Measurements from ENCODE around the gene HNF4A.

Gene HNF4A

DNA sequence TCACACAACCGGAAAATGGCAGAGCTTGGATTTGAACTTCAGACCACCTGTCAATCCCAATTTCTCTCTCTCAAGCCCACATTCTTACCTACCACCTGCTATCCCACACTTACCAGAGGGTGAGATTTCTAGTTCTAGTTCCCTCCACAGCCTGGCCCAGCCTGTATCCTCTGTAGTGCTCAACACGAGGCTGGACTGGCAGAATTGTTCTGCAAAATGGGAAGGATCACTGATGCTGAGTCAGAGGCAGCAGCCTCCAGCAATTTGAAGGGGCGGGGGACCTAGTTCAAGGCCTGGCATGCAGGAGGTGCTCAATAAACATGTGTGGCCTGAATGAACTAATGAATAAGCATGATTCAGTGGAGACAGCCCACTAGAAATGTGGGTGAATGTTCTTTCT, 66.6 kb downstream of the HNF4A start:
- TF ChIP-seq, protein P1, sequence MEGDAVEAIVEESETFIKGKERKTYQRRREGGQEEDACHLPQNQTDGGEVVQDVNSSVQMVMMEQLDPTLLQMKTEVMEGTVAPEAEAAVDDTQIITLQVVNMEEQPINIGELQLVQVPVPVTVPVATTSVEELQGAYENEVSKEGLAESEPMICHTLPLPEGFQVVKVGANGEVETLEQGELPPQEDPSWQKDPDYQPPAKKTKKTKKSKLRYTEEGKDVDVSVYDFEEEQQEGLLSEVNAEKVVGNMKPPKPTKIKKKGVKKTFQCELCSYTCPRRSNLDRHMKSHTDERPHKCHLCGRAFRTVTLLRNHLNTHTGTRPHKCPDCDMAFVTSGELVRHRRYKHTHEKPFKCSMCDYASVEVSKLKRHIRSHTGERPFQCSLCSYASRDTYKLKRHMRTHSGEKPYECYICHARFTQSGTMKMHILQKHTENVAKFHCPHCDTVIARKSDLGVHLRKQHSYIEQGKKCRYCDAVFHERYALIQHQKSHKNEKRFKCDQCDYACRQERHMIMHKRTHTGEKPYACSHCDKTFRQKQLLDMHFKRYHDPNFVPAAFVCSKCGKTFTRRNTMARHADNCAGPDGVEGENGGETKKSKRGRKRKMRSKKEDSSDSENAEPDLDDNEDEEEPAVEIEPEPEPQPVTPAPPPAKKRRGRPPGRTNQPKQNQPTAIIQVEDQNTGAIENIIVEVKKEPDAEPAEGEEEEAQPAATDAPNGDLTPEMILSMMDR (IDR thresholded peaks at IDR 0.05; ENCODE audit: extremely low read depth, missing control alignments), result no peak
- DNase-seq (ENCODE audit: low spot score), result no peak

DNA sequence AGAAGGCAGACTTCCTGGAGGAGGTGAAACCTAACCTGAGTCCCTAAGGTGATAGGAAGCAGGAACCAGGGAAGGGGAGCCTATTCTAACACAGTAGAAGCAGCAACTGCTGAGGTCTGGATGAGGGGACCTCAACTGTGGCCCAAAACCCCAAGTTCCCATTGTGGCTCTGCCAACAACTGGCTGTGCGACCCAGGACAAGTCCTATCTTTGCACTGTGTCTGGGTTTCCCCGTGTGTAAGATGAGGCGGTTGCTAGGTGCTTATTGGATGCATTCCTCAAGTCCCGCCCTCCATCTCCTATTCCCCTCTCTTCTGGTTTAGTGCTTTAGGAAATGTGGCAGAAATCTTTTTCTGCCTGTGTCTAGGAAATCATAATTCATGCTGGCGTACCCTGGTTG, 68.0 kb downstream of the HNF4A start:
- TF ChIP-seq, protein P1 (IDR thresholded peaks at IDR 0.05; ENCODE audit: extremely low read depth, missing control alignments), result no peak
- no peak for DNase-seq (ENCODE audit: low spot score)

DNA sequence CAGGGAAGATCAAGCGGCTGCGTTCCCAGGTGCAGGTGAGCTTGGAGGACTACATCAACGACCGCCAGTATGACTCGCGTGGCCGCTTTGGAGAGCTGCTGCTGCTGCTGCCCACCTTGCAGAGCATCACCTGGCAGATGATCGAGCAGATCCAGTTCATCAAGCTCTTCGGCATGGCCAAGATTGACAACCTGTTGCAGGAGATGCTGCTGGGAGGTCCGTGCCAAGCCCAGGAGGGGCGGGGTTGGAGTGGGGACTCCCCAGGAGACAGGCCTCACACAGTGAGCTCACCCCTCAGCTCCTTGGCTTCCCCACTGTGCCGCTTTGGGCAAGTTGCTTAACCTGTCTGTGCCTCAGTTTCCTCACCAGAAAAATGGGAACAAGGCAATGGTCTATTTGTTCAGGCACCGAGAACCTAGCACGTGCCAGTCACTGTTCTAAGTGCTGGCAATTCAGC, 68.6 kb downstream of the HNF4A start:
- TF ChIP-seq, protein P1 (IDR thresholded peaks at IDR 0.05; ENCODE audit: extremely low read depth, missing control alignments), result no peak
- DNase-seq (ENCODE audit: low spot score), result no peak

DNA sequence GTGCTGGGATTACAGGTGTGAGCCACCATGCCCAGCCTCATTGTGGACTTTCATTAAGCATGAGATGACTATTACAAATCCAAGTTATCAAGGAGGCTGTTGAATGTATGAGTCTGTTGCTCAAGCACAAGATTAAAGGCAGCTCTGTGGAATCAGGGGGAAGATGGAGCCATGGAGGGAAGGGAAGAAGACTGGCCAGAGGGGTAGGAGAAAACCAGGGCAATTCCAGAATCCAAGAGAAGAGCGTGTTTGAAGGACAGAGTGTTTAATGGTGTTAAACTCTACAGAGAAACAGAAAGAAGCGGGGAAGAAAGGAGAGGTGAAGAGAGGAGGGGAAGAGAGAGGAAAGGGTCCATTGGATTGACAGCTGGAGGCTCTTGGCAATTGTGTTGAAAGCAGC, 70.4 kb downstream of the HNF4A start:
- no peak for DNase-seq (ENCODE audit: low spot score)
- TF ChIP-seq, protein P1 (IDR thresholded peaks at IDR 0.05; ENCODE audit: extremely low read depth, missing control alignments), result no peak

DNA sequence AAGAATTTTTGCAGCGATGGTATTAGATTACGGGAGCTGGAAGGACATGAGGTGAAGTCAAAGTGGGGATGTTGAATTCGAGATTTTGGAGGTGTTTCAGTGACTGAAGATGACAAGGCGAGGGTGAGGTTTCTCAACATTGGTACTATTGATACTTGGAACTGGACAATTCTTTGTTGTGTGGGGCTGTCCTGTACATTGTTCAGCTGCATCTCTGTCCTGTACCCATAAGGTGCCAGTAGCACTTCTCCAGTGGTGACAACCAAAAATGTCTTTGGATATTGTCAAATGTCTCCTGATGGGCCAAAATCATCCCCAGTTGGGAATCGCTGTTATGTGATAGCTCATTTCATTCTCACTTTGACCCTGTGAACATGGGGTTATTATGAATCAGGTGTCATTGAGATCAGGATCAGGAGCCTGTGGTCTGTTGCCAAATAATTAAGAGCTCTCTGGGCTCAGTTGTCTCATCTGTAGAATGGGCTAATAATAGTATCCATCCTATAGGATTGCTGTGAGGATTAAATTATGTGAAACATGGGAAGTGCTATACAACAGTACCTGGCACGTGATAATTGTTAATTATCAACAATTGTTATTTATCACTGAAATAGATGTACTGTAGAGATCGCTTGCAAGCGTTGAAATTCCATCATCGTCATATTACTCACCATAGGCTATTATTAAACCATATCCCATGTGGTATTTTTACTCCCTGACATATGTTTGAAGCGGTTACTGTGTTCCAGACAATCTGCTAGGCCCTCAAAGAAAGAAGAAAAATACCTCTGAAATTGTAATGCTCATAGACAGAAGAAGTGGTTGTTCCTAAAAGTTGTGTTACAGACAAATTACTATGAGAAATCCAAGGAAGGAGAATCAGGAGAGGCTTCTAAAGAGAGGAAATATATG, 71.6 kb downstream of the HNF4A start:
- TF ChIP-seq, protein P1 (IDR thresholded peaks at IDR 0.05; ENCODE audit: extremely low read depth, missing control alignments), result no peak
- DNase-seq (ENCODE audit: low spot score), result no peak

DNA sequence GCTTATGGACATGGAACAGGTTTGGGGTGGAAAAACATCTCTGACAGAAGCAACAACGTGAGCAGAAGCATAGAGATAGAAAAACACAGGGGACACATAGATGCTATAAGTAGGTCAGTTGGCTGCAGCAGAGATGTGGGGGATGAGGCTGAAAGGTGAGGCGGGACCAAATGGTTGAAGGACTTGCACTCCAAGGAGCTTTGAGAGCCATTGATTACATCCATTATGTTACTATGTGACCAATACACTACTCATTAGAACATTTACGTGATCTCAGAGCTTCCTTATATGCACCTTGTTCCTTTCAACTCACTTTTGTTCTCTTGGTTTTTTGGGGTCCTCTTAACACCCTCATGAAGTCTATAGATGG, 72.3 kb downstream of the HNF4A start:
- TF ChIP-seq, protein P1 (IDR thresholded peaks at IDR 0.05; ENCODE audit: extremely low read depth, missing control alignments), result no peak
- DNase-seq (ENCODE audit: low spot score), result no peak

DNA sequence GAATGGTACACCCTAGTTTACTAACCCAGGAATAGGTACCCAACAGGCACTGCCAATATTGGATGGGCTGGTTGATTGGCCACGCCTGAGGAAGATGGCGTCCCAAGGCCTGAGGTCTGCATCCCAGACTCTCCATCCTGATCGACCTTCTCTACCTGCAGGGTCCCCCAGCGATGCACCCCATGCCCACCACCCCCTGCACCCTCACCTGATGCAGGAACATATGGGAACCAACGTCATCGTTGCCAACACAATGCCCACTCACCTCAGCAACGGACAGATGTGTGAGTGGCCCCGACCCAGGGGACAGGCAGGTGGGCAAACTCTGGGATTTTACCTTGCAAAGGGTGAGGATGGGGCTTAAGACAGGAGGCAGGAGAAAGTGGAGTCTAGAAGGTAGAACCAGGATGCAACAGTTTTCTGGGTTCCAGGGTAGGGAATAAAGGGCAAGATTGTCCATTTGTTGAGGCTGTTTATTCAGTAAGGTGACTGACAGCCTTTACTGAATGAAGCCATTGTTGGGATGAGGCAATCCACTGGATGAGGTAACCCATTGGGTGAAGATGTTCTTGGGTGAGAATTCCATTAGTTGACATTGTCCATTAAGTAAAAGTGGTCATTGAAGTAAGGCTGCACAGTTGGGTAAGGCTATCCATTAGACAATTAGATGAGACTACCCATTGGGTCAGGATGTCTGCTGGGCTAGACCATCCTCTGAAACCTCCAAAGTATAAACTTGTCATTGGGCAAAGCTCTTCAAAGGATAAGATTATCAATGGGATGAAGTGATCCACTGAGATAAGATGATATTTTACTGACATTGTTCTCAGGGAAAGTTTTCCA, 72.9 kb downstream of the HNF4A start:
- DNase-seq (ENCODE audit: low spot score), result no peak
- TF ChIP-seq, protein P1 (IDR thresholded peaks at IDR 0.05; ENCODE audit: extremely low read depth, missing control alignments), result no peak
